ENCODE measurements around the gene MAP3K14.

DNA sequence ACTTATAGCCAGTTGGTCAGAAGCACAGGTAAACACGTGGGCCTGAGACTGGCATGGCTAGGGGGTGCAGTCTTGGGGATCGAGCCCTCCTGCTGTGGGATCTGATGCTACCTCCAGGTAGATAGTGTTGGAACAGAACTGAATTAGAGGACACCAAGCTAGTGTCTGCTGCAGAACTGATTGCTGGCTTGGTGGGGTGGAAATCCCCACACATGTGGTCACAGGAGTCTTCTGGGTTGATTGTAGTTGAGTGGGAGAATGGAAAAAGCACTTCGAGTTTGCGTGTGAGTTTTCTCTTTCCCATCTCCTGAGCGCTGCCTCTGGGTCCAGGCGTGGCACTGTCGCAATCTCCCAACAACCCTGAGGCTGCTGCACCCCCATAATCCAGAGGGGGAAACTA, 46.9 kb downstream of the MAP3K14 start:
- no peak for TF ChIP-seq CTCF (conservative IDR thresholded peaks at IDR 0.05; ENCODE audit: low read depth, low read length)
- no peak for TF ChIP-seq SMC3 (IDR thresholded peaks at IDR 0.05; ENCODE audit: low read depth, low read length)
- TF ChIP-seq MAZ (IDR thresholded peaks at IDR 0.05; ENCODE audit: borderline replicate concordance, low read depth, low read length): no peak
- TF ChIP-seq NFE2L2 (IDR thresholded peaks at IDR 0.05; ENCODE audit: low read depth, low read length): no peak
- TF ChIP-seq CEBPB (IDR thresholded peaks at IDR 0.05; ENCODE audit: low read depth, low read length): no peak
- TF ChIP-seq RCOR1 (IDR thresholded peaks at IDR 0.05; ENCODE audit: insufficient replicate concordance, low read length): no peak
- TF ChIP-seq POLR2A (IDR thresholded peaks at IDR 0.05; ENCODE audit: low read depth, low read length): no peak
- TF ChIP-seq RAD21 (IDR thresholded peaks at IDR 0.05; ENCODE audit: low read length): no peak
- TF ChIP-seq RFX5 (IDR thresholded peaks at IDR 0.05; ENCODE audit: low read depth, low read length): no peak
- no peak for TF ChIP-seq MAFK (IDR thresholded peaks at IDR 0.05; ENCODE audit: low read depth, low read length)
- TF ChIP-seq BHLHE40 (IDR thresholded peaks at IDR 0.05; ENCODE audit: low read depth, low read length): no peak
- no peak for TF ChIP-seq MXI1 (IDR thresholded peaks at IDR 0.05; ENCODE audit: borderline replicate concordance, low read depth, low read length)
- TF ChIP-seq, protein P1, sequence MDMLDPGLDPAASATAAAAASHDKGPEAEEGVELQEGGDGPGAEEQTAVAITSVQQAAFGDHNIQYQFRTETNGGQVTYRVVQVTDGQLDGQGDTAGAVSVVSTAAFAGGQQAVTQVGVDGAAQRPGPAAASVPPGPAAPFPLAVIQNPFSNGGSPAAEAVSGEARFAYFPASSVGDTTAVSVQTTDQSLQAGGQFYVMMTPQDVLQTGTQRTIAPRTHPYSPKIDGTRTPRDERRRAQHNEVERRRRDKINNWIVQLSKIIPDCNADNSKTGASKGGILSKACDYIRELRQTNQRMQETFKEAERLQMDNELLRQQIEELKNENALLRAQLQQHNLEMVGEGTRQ (IDR thresholded peaks at IDR 0.05; ENCODE audit: low read depth, low read length): no peak
- TF ChIP-seq CHD1 (IDR thresholded peaks at IDR 0.05; ENCODE audit: low read depth, low read length): no peak
